ENCODE data around the gene TAB3.
A peak's percentile ranks its signal among the peaks of the same experiment; 100 is the strongest.

The TAB3 gene

DNA sequence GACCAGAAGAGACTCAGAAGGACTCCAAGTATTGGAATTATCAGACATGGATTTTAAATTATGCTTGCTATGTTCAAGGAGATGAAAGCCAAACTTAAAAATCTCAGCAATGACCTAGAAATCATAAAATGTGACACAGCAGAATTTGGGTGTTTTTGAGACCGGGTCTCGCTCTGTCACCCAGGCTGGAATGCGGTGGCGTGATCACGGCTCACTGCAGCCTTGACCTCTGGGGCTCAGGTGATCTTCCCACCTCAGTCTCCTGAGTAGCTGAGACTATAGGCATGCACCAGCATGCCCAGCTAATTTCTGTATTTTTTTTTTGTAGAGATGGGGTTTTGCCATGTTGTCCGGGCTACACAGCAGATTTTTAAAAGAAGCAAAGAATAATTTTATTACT, 12.7 kb downstream of the TAB3 start:
- TF ChIP-seq, protein P1, sequence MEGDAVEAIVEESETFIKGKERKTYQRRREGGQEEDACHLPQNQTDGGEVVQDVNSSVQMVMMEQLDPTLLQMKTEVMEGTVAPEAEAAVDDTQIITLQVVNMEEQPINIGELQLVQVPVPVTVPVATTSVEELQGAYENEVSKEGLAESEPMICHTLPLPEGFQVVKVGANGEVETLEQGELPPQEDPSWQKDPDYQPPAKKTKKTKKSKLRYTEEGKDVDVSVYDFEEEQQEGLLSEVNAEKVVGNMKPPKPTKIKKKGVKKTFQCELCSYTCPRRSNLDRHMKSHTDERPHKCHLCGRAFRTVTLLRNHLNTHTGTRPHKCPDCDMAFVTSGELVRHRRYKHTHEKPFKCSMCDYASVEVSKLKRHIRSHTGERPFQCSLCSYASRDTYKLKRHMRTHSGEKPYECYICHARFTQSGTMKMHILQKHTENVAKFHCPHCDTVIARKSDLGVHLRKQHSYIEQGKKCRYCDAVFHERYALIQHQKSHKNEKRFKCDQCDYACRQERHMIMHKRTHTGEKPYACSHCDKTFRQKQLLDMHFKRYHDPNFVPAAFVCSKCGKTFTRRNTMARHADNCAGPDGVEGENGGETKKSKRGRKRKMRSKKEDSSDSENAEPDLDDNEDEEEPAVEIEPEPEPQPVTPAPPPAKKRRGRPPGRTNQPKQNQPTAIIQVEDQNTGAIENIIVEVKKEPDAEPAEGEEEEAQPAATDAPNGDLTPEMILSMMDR (IDR thresholded peaks at IDR 0.05; ENCODE audit: low read depth, low read length, missing control alignments): no peak
- H3K4me3 ChIP-seq (ENCODE audit: low read depth, low read length): no peak overlapping the region
- DNase-seq (ENCODE audit: low read depth): no peak

DNA sequence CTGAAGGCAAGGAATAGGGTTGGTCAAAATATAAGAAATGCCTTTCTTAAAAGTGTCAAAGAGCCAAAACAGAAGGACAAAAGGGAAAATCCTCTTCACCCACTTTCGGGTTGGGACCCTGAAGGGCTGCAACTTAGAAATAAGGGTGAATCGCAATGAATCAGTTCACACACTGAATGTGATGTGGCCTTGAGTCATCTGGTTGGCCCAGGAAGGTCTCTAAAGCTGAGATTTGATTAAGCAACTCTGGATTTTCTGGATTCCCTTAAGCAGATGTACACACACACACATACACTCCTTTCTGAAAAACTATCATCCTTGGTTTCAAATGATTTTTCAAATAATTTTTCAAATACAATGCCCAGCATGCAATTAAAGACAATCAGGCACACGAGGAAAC, 13.1 kb downstream of the TAB3 start:
- H3K4me3 ChIP-seq (ENCODE audit: low read depth, low read length): no peak overlapping the region
- TF ChIP-seq, protein P1 (IDR thresholded peaks at IDR 0.05; ENCODE audit: low read depth, low read length, missing control alignments): no peak
- DNase-seq (ENCODE audit: low read depth): no peak

DNA sequence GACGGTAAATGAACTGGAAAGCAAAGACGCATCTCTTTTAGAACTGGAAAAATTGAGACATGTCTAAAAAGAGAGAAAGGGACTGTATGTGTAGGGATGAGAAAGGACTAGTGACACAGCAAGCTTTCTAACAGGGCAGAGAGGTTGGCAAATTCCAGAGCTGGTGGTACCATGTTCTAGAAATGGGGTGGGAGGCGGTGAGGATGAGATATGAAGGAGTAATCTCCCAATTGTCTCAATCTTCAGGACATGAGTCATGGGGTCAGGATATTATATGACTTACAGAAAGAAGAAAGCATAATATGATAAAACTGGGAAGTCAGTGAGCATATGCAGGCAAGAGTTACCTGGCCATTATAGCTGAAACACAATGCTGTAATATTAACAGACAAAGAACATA, 14.2 kb downstream of the TAB3 start:
- no peak for DNase-seq (ENCODE audit: low read depth)
- TF ChIP-seq, protein P1 (IDR thresholded peaks at IDR 0.05; ENCODE audit: low read depth, low read length, missing control alignments): no peak

DNA sequence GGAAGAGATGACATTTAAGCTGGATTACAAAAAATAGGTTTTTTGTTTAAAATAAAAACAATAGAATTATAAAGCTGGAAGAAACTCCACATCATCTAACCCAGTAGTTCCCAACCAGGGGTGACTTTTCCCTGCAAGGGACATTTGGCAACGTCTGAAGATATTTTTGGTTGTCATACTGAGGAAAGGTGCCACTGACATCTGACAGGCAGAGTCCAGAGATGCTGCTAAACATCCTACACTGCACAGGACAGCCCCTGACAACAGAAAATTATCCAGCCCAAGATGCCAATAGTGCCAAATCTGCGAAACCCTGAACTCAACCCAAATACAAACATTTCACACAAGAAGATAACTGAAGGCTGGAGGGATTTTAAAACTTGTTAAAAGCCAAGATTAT, 18.5 kb downstream of the TAB3 start:
- TF ChIP-seq, protein P1 (IDR thresholded peaks at IDR 0.05; ENCODE audit: low read depth, low read length, missing control alignments): no peak
- no peak overlapping the region for H3K4me3 ChIP-seq (ENCODE audit: low read depth, low read length)
- DNase-seq (ENCODE audit: low read depth): no peak

More for the DNA sequence above, 14.2 kb downstream of the TAB3 start:
- H3K4me3 ChIP-seq (ENCODE audit: low read depth, low read length): no peak overlapping the region

DNA sequence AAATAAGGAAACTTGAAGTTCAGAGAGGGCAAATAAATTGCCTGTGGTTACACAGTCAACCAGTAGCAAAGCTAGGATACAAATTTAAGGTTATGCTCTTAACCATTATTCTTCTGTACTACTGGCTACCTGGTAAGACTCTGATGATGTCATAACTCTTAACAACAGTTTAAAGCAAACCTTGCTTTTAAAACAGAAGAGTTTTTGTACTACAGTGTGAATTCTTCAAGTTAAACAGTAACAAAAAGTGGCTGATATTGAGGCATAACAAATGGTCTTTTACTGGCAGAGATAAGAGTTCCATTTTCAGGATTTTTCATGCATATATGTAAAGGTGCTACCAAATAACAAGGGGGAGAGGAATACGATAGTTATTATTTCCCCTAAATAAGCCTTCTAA, 23.4 kb downstream of the TAB3 start:
- H3K4me3 ChIP-seq (ENCODE audit: low read depth, low read length): no peak overlapping the region
- TF ChIP-seq, protein P1 (IDR thresholded peaks at IDR 0.05; ENCODE audit: low read depth, low read length, missing control alignments): no peak
- DNase-seq (ENCODE audit: low read depth): no peak

DNA sequence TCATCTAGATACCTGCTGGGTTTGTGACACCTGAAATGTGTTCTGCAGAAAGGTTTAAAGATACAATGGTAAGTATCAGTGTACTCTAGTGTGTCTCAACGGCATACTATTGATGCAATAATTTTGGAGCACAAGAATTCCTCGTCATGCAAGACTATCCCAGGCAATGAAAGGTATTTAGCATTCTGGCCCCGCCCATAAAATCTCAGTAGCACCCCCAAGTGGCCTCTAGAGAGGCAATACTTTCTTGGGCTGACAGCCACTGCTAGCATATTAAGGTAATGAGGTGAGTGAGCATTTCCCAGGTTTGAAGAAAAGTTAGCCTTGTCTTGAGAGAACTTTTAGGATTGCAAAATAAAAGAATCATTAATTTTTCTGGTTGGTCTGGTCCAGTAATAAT, 24.0 kb downstream of the TAB3 start:
- no peak for DNase-seq (ENCODE audit: low read depth)
- H3K4me3 ChIP-seq (ENCODE audit: low read depth, low read length): no peak overlapping the region
- TF ChIP-seq, protein P1 (IDR thresholded peaks at IDR 0.05; ENCODE audit: low read depth, low read length, missing control alignments): peak; percentile 30

DNA sequence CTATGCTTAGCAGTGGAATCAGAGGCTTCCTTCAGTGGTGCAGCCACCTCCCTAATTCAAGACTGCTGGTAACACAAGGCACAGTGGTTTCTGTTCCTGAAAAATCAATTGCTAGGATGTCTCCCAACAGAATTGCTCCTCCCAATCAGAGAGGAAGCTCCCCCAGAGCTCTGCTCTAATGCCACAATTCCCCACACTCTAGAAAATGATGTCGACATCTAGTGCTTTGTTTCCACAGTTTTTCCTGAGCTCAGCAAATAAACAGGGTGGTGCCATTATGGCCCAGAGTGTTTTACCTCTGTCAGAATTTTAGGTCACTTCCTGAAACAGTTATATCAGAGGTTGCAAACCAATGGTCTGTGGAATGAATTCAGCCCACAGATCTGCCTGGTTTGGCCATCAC, 24.7 kb downstream of the TAB3 start:
- no peak for DNase-seq (ENCODE audit: low read depth)
- TF ChIP-seq, protein P1 (IDR thresholded peaks at IDR 0.05; ENCODE audit: low read depth, low read length, missing control alignments): no peak
- no peak overlapping the region for H3K4me3 ChIP-seq (ENCODE audit: low read depth, low read length)

Measured in GM12864 (cell line).